ENCODE results near the gene EID2B. TPM values are rescaled to one million over a fixed set of nuclear protein-coding genes. Genes with fewer than 3 reads are reported as not detected.
A peak's percentile ranks its signal among the peaks of the same experiment; 100 is the strongest.

Gene EID2B
- total RNA-seq, 1 experiment from 2014 or later: 2.2 TPM

GRCh38 chr19:39497996-39498797 is 34.5 kb downstream of the EID2B start:
- no peak overlapping the region for H2BK12ac ChIP-seq (ENCODE audit: insufficient read length, low read depth, low read length)
- no peaks in the 10 kb centered on the region for H3K9me3 ChIP-seq (ENCODE audit: control insufficient read depth, low read depth, low read length)
- Mint-ChIP-seq H3K27me3 (ENCODE audit: low read depth) (peaks cover 66% of the 10 kb centered on the region), H3K27ac (peak overlapping the region in 1 of 3 experiments; percentile 8; a peak in 3 of 7 replicates), H3K9me3 (peaks cover 2 to 7% of the 10 kb centered on the region in 2 experiments), H3K4me1 (peaks cover 9 to 20% of the 10 kb centered on the region in 2 experiments), H3K4me3 (peak overlapping the region; percentile 45 to 84), H3K36me3 (ENCODE audit: insufficient read depth in 1 of 3, low read depth in 3 of 3) (peaks cover 0 to 10% (median 0%) of the 10 kb centered on the region in 3 experiments; a peak in 3 of 7 replicates)
- no peak overlapping the region for H2BK120ac ChIP-seq (ENCODE audit: low read depth, low read length, poor library complexity, severe bottlenecking)
- H3K23ac ChIP-seq (ENCODE audit: insufficient read length, low read depth, low read length): no peak overlapping the region
- no peak overlapping the region for H2BK20ac ChIP-seq (ENCODE audit: low read depth, low read length, poor library complexity, severe bottlenecking)
- no peaks in the 10 kb centered on the region for H3K4me1 ChIP-seq (ENCODE audit: insufficient read depth, low read length)
- H3K23me2 ChIP-seq (ENCODE audit: insufficient read length, low read depth, low read length, poor library complexity, severe bottlenecking): peaks cover 10% of the 10 kb centered on the region
- WGBS (ENCODE audit: extremely low coverage, insufficient read length, low lambda C conversion rate): no CpG with 5 or more reads among the region's 40 CpGs
- TF ChIP-seq, protein P1, sequence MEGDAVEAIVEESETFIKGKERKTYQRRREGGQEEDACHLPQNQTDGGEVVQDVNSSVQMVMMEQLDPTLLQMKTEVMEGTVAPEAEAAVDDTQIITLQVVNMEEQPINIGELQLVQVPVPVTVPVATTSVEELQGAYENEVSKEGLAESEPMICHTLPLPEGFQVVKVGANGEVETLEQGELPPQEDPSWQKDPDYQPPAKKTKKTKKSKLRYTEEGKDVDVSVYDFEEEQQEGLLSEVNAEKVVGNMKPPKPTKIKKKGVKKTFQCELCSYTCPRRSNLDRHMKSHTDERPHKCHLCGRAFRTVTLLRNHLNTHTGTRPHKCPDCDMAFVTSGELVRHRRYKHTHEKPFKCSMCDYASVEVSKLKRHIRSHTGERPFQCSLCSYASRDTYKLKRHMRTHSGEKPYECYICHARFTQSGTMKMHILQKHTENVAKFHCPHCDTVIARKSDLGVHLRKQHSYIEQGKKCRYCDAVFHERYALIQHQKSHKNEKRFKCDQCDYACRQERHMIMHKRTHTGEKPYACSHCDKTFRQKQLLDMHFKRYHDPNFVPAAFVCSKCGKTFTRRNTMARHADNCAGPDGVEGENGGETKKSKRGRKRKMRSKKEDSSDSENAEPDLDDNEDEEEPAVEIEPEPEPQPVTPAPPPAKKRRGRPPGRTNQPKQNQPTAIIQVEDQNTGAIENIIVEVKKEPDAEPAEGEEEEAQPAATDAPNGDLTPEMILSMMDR (conservative IDR thresholded peaks at IDR 0.05): peak; percentile 47; the same call in 2 of the 3 replicates
- no peak overlapping the region for H3K4ac ChIP-seq (ENCODE audit: low read depth, low read length)
- H4K8ac ChIP-seq (replicated peaks; ENCODE audit: insufficient read length, low read depth, low read length): no peak overlapping the region
- peak; percentile 95 for DNase-seq
- no peak overlapping the region for H3K9ac ChIP-seq (ENCODE audit: extremely low read depth, insufficient read length, low read length)
- H2AFZ ChIP-seq (ENCODE audit: low read length): no peak overlapping the region
- no peaks in the 10 kb centered on the region for H3K79me2 ChIP-seq (ENCODE audit: insufficient read depth, low read length)
- H3K4me2 ChIP-seq (ENCODE audit: insufficient read depth, insufficient read length, low read length): peak overlapping the region; percentile 91
- no peak overlapping the region for H3K27ac ChIP-seq (ENCODE audit: insufficient read length, low read depth, low read length)
- H2AK5ac ChIP-seq (ENCODE audit: insufficient read length, low read length): no peak overlapping the region
- no peak overlapping the region for H3K56ac ChIP-seq (ENCODE audit: insufficient read length, low read depth, low read length)
- H4K5ac ChIP-seq (ENCODE audit: insufficient read length, low read depth, low read length): no peak overlapping the region
- H2BK15ac ChIP-seq (ENCODE audit: low read depth, low read length): no peak overlapping the region
- peaks cover 8% of the 10 kb centered on the region; the same call in 1 of the 2 replicates for H3K27me3 ChIP-seq (ENCODE audit: insufficient read depth, low read length)
- H2BK5ac ChIP-seq (ENCODE audit: insufficient read length, low read length): no peak overlapping the region
- H3K18ac ChIP-seq (ENCODE audit: insufficient read length, low read depth, low read length): no peak overlapping the region
- H4K91ac ChIP-seq (ENCODE audit: insufficient read length, low read depth, low read length): no peak overlapping the region
- H3K14ac ChIP-seq (ENCODE audit: insufficient read depth, low read length): no peak overlapping the region
- H3K79me1 ChIP-seq (ENCODE audit: insufficient read depth, low read depth, low read length, poor library complexity, severe bottlenecking): no peaks in the 10 kb centered on the region
- no peak overlapping the region for H3T11ph ChIP-seq (ENCODE audit: low read length)
- no peaks in the 10 kb centered on the region for H4K20me1 ChIP-seq (ENCODE audit: control insufficient read depth, insufficient read depth, insufficient read length)
